Immature natural killer cell (primary cell): ENCODE data around the gene MMD. TPM values are rescaled to one million over a fixed set of nuclear protein-coding genes. Genes with fewer than 3 reads are reported as not detected.
"Not testable (repeated sequence)": the region's sequence is repeated elsewhere in the genome, so short reads cannot be mapped to it uniquely, and the experiment has no call there.

Source experiments
- DNase-seq, 3 donors: peaks; one replicate each; pipeline ENCODE4 v3.0.0; 2022; ENCODE audit warnings: mixed read lengths in 1 of 3
- H3K27ac Mint-ChIP-seq, 6 donors: one replicate each; pipeline ENCODE4 v1.8.0; 2020; ENCODE audit warnings: mixed read lengths in 6 of 6, mild to moderate bottlenecking in 5 of 6, inconsistent platforms in 4 of 6, moderate library complexity in 3 of 6
- H3K27me3 Mint-ChIP-seq, 3 donors: one replicate each; pipeline ENCODE4 v1.8.0; 2020 to 2021; ENCODE audit warnings: low read depth in 3 of 3, mild to moderate bottlenecking in 3 of 3, mixed read lengths in 3 of 3, moderate library complexity in 3 of 3, inconsistent platforms in 1 of 3
- H3K36me3 Mint-ChIP-seq, 3 donors: one replicate each; pipeline ENCODE4 v1.8.0; 2020; ENCODE audit warnings: mixed read lengths in 3 of 3, inconsistent platforms in 2 of 3, mild to moderate bottlenecking in 2 of 3
- H3K4me1 Mint-ChIP-seq, 2 donors: one replicate each; pipeline ENCODE4 v1.8.0; 2020; ENCODE audit warnings: inconsistent platforms in 2 of 2, mild to moderate bottlenecking in 2 of 2, mixed read lengths in 2 of 2, moderate library complexity in 1 of 2
- H3K4me3 Mint-ChIP-seq, 5 donors: one replicate each; pipeline ENCODE4 v1.8.0; 2020; ENCODE audit warnings: mild to moderate bottlenecking in 5 of 5, mixed read lengths in 5 of 5, inconsistent platforms in 3 of 5, moderate library complexity in 3 of 5
- H3K9me3 Mint-ChIP-seq, 6 donors: one replicate each; pipeline ENCODE4 v1.8.0; 2020; ENCODE audit warnings: mild to moderate bottlenecking in 6 of 6, mixed read lengths in 6 of 6, inconsistent platforms in 4 of 6, moderate library complexity in 3 of 6
- polyA plus RNA-seq, 3 donors: library from polyadenylated mRNA; unstranded; fragments of 300-500 nt; fragmentation: Illumina TruSeq; gene quantifications; one replicate each; pipeline ENCODE4 v1.2.3, GENCODE V29; 2021

Gene MMD
- polyA plus RNA-seq, 3 donors from 2014 or later: 8.1 to 18.1 (median 14.2) TPM

GRCh38 chr17:55422828-55423164 lies 1.2 kb upstream of the MMD start:
- peak overlapping the region in 1 of 6 donors; percentile 16 for H3K27ac Mint-ChIP-seq
- not testable (repeated sequence) for H3K27me3 Mint-ChIP-seq, H3K9me3 Mint-ChIP-seq, DNase-seq, H3K36me3 Mint-ChIP-seq
- peak overlapping the region in 4 of 5 donors; percentile 7 to 86 (median 31) for H3K4me3 Mint-ChIP-seq
- H3K4me1 Mint-ChIP-seq: peaks cover 32 to 37% of the 10 kb centered on the region in 2 donors

DNA sequence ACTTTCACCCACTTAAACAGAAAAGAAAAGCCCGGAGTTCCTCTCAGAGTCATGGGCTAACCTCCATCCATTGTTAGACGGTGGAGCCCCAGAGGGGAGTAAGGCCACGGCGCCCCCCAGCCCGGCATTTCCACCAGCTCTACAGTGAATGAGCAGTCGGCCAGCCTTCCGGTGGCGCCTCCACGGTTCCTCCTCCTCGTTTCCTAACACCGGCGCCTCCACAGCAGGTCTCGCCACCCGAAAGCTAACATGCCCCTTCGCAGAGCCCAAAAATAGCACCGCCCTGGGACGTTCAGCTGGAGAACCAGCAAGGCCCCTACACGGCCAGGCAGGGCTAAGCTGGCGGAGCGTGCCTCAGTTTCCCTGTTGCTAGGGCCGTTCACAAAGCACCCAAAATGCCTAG lies 858 bp downstream of the MMD start:
- Mint-ChIP-seq H3K27me3 (peaks cover under 1 to 10% (median 7%) of the 10 kb centered on the region in 3 donors), H3K9me3 (no peaks in the 10 kb centered on the region), H3K4me3 (peak overlapping the region; percentile 89 to 94 (median 92)), H3K36me3 (no peaks in the 10 kb centered on the region), H3K4me1 (peaks cover 43 to 52% of the 10 kb centered on the region in 2 donors), H3K27ac (peak overlapping the region; percentile 73 to 95 (median 92))
- peak; percentile 46 to 51 (median 49) for DNase-seq

DNA sequence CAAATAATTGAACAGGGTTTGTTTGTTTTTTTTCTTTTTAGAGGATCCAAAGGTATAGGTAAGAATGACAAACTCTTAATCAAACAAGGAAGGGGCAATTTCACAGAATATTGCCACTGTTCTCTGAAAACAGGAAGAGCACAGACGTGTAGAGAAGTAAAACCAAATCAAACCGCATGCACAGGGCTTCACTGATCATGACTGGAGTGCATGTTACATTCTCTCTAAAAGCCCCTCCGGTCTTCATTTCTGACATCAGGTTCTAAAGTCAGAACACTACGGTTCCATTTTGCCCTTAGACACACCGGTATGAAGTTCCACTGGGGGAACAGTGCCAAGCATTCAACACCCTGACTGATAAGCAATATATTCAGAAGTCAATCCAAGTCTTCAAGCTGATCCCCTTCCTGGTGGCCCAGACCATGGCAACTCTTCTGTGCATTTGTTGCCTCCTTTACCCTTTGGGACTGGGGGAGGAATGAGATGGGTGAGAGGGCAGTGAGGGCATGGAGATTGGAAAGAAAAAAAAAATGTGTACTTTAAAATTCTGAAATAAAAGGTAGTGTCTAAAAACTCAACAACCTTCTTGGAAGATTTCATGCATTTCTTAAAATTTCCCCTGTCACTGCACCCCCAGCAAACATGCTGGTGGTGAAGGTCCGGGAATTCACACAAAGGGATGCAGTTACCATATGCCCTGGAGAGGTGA lies 1.4 kb downstream of the MMD start:
- Mint-ChIP-seq H3K27me3 (peaks cover 0 to 10% (median 7%) of the 10 kb centered on the region in 3 donors), H3K4me3 (peak overlapping the region; percentile 89 to 94 (median 92)), H3K9me3 (no peaks in the 10 kb centered on the region), H3K36me3 (no peaks in the 10 kb centered on the region), H3K27ac (peak overlapping the region; percentile 73 to 95 (median 92)), H3K4me1 (peaks cover 44 to 54% of the 10 kb centered on the region in 2 donors)
- DNase-seq: peak; percentile 32 to 41 (median 34)

DNA sequence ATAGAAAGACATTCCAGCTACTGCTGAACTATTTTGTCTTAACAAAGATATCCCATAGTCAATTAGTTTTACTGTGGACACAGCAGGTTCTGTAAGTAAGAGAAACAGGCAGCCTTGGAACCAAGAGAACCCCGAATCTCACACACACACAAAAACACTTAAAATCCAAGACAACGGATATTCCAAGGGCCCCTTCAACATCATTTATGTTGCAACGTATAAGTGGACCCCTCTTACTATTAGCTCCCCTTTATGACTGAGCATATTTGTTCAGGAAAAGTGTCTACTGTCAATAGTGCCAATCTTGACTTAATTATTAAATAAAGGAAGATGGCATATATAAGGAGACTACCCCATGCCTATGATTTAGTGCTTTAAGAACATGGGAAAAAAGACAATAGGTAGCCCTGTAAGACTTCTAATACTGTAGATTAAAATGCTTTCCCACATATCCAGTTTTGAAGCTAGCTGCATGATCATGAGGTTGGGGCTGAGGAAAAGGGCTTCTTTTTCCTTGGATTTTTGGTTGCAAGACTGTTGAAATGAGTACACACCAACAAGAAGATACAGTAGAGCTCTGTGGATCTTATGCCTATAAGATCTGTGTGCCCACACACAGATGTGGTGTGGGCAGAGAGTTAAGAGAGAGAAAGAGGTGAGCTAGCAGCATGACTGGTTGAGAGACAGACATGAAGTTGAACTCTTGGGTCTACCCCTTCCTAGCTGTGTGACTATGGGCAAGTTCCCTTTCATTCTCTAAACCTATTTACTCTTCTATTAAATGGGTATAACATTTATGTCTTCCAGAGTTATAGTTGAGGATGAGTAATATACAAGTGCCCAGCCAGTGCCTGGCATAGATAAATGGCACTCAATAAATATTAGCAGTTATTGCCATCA lies 3.0 kb downstream of the MMD start:
- Mint-ChIP-seq H3K27ac (peak overlapping the region; percentile 73 to 95 (median 92)), H3K4me3 (peak overlapping the region; percentile 7 to 94 (median 92)), H3K4me1 (peaks cover 59 to 70% of the 10 kb centered on the region in 2 donors), H3K9me3 (no peaks in the 10 kb centered on the region), H3K36me3 (no peaks in the 10 kb centered on the region), H3K27me3 (peaks cover 2 to 14% (median 7%) of the 10 kb centered on the region in 3 donors)
- DNase-seq: no peak

- H3K27me3 Mint-ChIP-seq: peaks cover 2 to 10% (median 3%) of the 10 kb centered on the region in 3 donors
- H3K27ac Mint-ChIP-seq: peak overlapping the region; percentile 26 to 94 (median 58)
- H3K4me3 Mint-ChIP-seq: no peak overlapping the region
- peaks cover 0 to 3% (median under 1%) of the 10 kb centered on the region in 3 donors for H3K36me3 Mint-ChIP-seq
- DNase-seq: no peak
- H3K9me3 Mint-ChIP-seq: no peaks in the 10 kb centered on the region
- peaks cover 64 to 77% of the 10 kb centered on the region in 2 donors for H3K4me1 Mint-ChIP-seq
Observed at GRCh38 chr17:55417411-55418268, 4.0 kb downstream of the MMD start.

GRCh38 chr17:55416470-55417052 lies 5.1 kb downstream of the MMD start:
- Mint-ChIP-seq H3K4me3 (no peak overlapping the region), H3K27me3 (peaks cover 2 to 7% (median 3%) of the 10 kb centered on the region in 3 donors), H3K9me3 (no peaks in the 10 kb centered on the region), H3K4me1 (peaks cover 61 to 72% of the 10 kb centered on the region in 2 donors), H3K27ac (peak overlapping the region in 4 of 6 donors; percentile 26 to 61 (median 58)), H3K36me3 (peaks cover 0 to 8% (median 6%) of the 10 kb centered on the region in 3 donors)
- DNase-seq: no peak

GRCh38 chr17:55416000-55416399 lies 5.6 kb downstream of the MMD start:
- peaks cover 61 to 72% of the 10 kb centered on the region in 2 donors for H3K4me1 Mint-ChIP-seq
- H3K4me3 Mint-ChIP-seq: no peak overlapping the region
- no peak overlapping the region for H3K27ac Mint-ChIP-seq
- peaks cover 4 to 13% (median 10%) of the 10 kb centered on the region in 3 donors for H3K36me3 Mint-ChIP-seq
- H3K27me3 Mint-ChIP-seq: peaks cover 2 to 7% (median 3%) of the 10 kb centered on the region in 3 donors
- no peak for DNase-seq
- no peaks in the 10 kb centered on the region for H3K9me3 Mint-ChIP-seq

- H3K9me3 Mint-ChIP-seq: no peaks in the 10 kb centered on the region
Observed at GRCh38 chr17:55414983-55415382, 6.7 kb downstream of the MMD start.

GRCh38 chr17:55413825-55414489 lies 7.7 kb downstream of the MMD start:
- peaks cover 8 to 29% (median 18%) of the 10 kb centered on the region in 3 donors for H3K36me3 Mint-ChIP-seq
- peaks cover 0 to 4% (median 2%) of the 10 kb centered on the region in 3 donors for H3K27me3 Mint-ChIP-seq
- H3K9me3 Mint-ChIP-seq: no peaks in the 10 kb centered on the region
- DNase-seq: peak; percentile 73 to 78 (median 77)
- peaks cover 42 to 52% of the 10 kb centered on the region in 2 donors for H3K4me1 Mint-ChIP-seq
- peak overlapping the region; percentile 15 to 67 (median 49) for H3K4me3 Mint-ChIP-seq
- H3K27ac Mint-ChIP-seq: peak overlapping the region; percentile 69 to 91 (median 80)

More at GRCh38 chr17:55414983-55415382, 6.7 kb downstream of the MMD start:
- H3K4me3 Mint-ChIP-seq: peak overlapping the region in 2 of 5 donors; percentile 62 to 67
- peak overlapping the region in 5 of 6 donors; percentile 69 to 91 (median 81) for H3K27ac Mint-ChIP-seq
- DNase-seq: no peak
- peaks cover 0 to 4% (median 2%) of the 10 kb centered on the region in 3 donors for H3K27me3 Mint-ChIP-seq
- H3K4me1 Mint-ChIP-seq: peaks cover 52 to 62% of the 10 kb centered on the region in 2 donors
- peaks cover 8 to 21% (median 12%) of the 10 kb centered on the region in 3 donors for H3K36me3 Mint-ChIP-seq

- no peak overlapping the region for H3K27ac Mint-ChIP-seq
- H3K4me1 Mint-ChIP-seq: peaks cover 24 to 27% of the 10 kb centered on the region in 2 donors
- H3K9me3 Mint-ChIP-seq: no peaks in the 10 kb centered on the region
- no peak for DNase-seq
- peaks cover 12 to 43% (median 32%) of the 10 kb centered on the region in 3 donors for H3K36me3 Mint-ChIP-seq
- H3K27me3 Mint-ChIP-seq: peaks cover 0 to 4% (median 4%) of the 10 kb centered on the region in 3 donors
- H3K4me3 Mint-ChIP-seq: no peak overlapping the region
Observed at GRCh38 chr17:55411463-55411855, 10.2 kb downstream of the MMD start.

GRCh38 chr17:55410722-55411462 lies 10.7 kb downstream of the MMD start:
- Mint-ChIP-seq H3K36me3 (peaks cover 12 to 44% (median 32%) of the 10 kb centered on the region in 3 donors), H3K4me1 (peaks cover 24 to 25% of the 10 kb centered on the region in 2 donors), H3K9me3 (no peaks in the 10 kb centered on the region), H3K4me3 (no peak overlapping the region), H3K27ac (no peak overlapping the region), H3K27me3 (peaks cover 0 to 4% (median 4%) of the 10 kb centered on the region in 3 donors)
- no peak for DNase-seq
